Measurements from ENCODE around the gene CXCL9.

The CXCL9 gene

DNA sequence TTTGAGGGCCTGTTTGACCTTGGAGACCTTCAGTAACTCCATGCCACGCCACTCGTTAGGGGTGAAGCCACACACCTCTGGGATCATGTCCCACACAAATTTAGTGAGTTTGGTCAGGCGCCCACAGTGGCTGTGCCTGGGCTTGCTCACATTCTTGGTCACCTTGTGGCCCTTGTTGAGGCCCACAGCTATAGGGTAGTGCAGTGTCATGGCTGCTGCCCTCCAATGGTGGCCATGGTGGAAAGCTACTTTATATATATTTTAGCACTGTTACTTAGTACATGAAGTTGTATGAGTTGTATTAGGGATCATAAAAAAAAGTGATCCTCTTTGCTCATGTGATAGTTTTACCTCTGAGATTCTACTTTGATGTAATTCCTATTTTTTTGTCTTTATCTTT lies 29.5 kb upstream of the CXCL9 start:
- no peaks in the 10 kb centered on the region for H3K36me3 ChIP-seq (ENCODE audit: low read length)
- H3F3A ChIP-seq (ENCODE audit: insufficient read depth) = no peaks in the 10 kb centered on the region
- no peaks in the 10 kb centered on the region for H3K9me2 ChIP-seq (replicated peaks; ENCODE audit: insufficient read depth, low read length)
- H2AFZ ChIP-seq (ENCODE audit: low read depth, low read length, severe bottlenecking) = no peak overlapping the region
- no peak overlapping the region for H3K27ac ChIP-seq (ENCODE audit: low read depth, low read length)
- no peaks in the 10 kb centered on the region for H3K79me2 ChIP-seq (ENCODE audit: insufficient read depth, low read length)
- H3K9ac ChIP-seq (ENCODE audit: low read length) = no peak overlapping the region
- TF ChIP-seq, protein P1, sequence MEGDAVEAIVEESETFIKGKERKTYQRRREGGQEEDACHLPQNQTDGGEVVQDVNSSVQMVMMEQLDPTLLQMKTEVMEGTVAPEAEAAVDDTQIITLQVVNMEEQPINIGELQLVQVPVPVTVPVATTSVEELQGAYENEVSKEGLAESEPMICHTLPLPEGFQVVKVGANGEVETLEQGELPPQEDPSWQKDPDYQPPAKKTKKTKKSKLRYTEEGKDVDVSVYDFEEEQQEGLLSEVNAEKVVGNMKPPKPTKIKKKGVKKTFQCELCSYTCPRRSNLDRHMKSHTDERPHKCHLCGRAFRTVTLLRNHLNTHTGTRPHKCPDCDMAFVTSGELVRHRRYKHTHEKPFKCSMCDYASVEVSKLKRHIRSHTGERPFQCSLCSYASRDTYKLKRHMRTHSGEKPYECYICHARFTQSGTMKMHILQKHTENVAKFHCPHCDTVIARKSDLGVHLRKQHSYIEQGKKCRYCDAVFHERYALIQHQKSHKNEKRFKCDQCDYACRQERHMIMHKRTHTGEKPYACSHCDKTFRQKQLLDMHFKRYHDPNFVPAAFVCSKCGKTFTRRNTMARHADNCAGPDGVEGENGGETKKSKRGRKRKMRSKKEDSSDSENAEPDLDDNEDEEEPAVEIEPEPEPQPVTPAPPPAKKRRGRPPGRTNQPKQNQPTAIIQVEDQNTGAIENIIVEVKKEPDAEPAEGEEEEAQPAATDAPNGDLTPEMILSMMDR (IDR thresholded peaks at IDR 0.05; ENCODE audit: insufficient read depth, low read length, poor library complexity, severe bottlenecking) = no peak
- TF ChIP-seq EZH2phosphoT487 (conservative IDR thresholded peaks at IDR 0.05; ENCODE audit: low read length) = no peak
- no peaks in the 10 kb centered on the region for H3K9me3 ChIP-seq (ENCODE audit: insufficient read depth, low read length)
- H4K20me1 ChIP-seq (ENCODE audit: low read depth, low read length) = no peaks in the 10 kb centered on the region
- H3K4me2 ChIP-seq (ENCODE audit: low read depth, low read length, poor library complexity, severe bottlenecking) = no peak overlapping the region
- H3K27me3 ChIP-seq (ENCODE audit: low read length) = no peaks in the 10 kb centered on the region
- no peak overlapping the region for H3K4me3 ChIP-seq (ENCODE audit: insufficient read depth, low read length, poor library complexity, severe bottlenecking)

GRCh38 chr4:76035799-76036380 lies 28.6 kb upstream of the CXCL9 start, which contains the start of gene CXCL11:
CXCL11 (minus strand) TSS chr4:76036070; CDS start chr4:76035987, 83 bp downstream.
- Histone ChIP-seq H3K9me2 (replicated peaks; ENCODE audit: insufficient read depth, low read length) (no peaks in the 10 kb centered on the region), H4K20me1 (ENCODE audit: low read depth, low read length) (no peaks in the 10 kb centered on the region), H3K27ac (ENCODE audit: low read depth, low read length) (no peak within 1 kb of the TSS), H3K9ac (ENCODE audit: low read length) (no peak within 1 kb of the TSS), H3K27me3 (ENCODE audit: low read length) (no peaks in the 10 kb centered on the region), H3K79me2 (ENCODE audit: insufficient read depth, low read length) (no peaks in the 10 kb centered on the region), H3K9me3 (ENCODE audit: insufficient read depth, low read length) (no peaks in the 10 kb centered on the region), H3K36me3 (ENCODE audit: low read length) (no peaks in the 10 kb centered on the region), H3K4me3 (ENCODE audit: insufficient read depth, low read length, poor library complexity, severe bottlenecking) (no peak within 1 kb of the TSS), H2AFZ (ENCODE audit: low read depth, low read length, severe bottlenecking) (no peak within 1 kb of the TSS), H3F3A (ENCODE audit: insufficient read depth) (no peaks in the 10 kb centered on the region), H3K4me2 (ENCODE audit: low read depth, low read length, poor library complexity, severe bottlenecking) (no peak within 1 kb of the TSS)
- TF ChIP-seq, protein P1 (IDR thresholded peaks at IDR 0.05; ENCODE audit: insufficient read depth, low read length, poor library complexity, severe bottlenecking) = no peak
- TF ChIP-seq EZH2phosphoT487 (conservative IDR thresholded peaks at IDR 0.05; ENCODE audit: low read length) = no peak

GRCh38 chr4:76035141-76035540 lies 27.8 kb upstream of the CXCL9 start:
- Histone ChIP-seq H3K9ac (ENCODE audit: low read length) (no peak overlapping the region), H3K4me2 (ENCODE audit: low read depth, low read length, poor library complexity, severe bottlenecking) (no peak overlapping the region), H4K20me1 (ENCODE audit: low read depth, low read length) (no peaks in the 10 kb centered on the region), H3K9me2 (replicated peaks; ENCODE audit: insufficient read depth, low read length) (no peaks in the 10 kb centered on the region), H3K27ac (ENCODE audit: low read depth, low read length) (no peak overlapping the region), H3K9me3 (ENCODE audit: insufficient read depth, low read length) (no peaks in the 10 kb centered on the region), H3K4me3 (ENCODE audit: insufficient read depth, low read length, poor library complexity, severe bottlenecking) (no peak overlapping the region), H3K27me3 (ENCODE audit: low read length) (no peaks in the 10 kb centered on the region), H2AFZ (ENCODE audit: low read depth, low read length, severe bottlenecking) (no peak overlapping the region), H3K36me3 (ENCODE audit: low read length) (no peaks in the 10 kb centered on the region), H3K79me2 (ENCODE audit: insufficient read depth, low read length) (no peaks in the 10 kb centered on the region), H3F3A (ENCODE audit: insufficient read depth) (no peaks in the 10 kb centered on the region)
- no peak for TF ChIP-seq EZH2phosphoT487 (conservative IDR thresholded peaks at IDR 0.05; ENCODE audit: low read length)
- TF ChIP-seq, protein P1 (IDR thresholded peaks at IDR 0.05; ENCODE audit: insufficient read depth, low read length, poor library complexity, severe bottlenecking) = no peak
